DOHH2 (cell line): ENCODE data around the gene SLC2A9.

Experiments used
- CTCF ChIP-seq: fragments of 200-600 bp; sonication (generic); IDR thresholded peaks from one replicate; pipeline ENCODE4 v1.5.1; 2014; ENCODE audit warnings: antibody characterized with exemption, mild to moderate bottlenecking, low read depth, low read length; ENCODE audit not compliant: poor library complexity, severe bottlenecking
- EZH2phosphoT487 ChIP-seq: fragments of 200-600 bp; sonication (generic); IDR thresholded peaks from 2 replicates; pipeline ENCODE4 v1.6.1; 2017; ENCODE audit warnings: borderline replicate concordance, mild to moderate bottlenecking, antibody characterized with exemption, low read length, moderate library complexity, mixed read lengths

GRCh38 chr4:9977518-9978031 lies 43.7 kb downstream of the SLC2A9 start:
- no peak for TF ChIP-seq CTCF
- no peak for TF ChIP-seq EZH2phosphoT487
